ENCODE data around the gene RLN1.
"Not testable (repeated sequence)": the region's sequence is repeated elsewhere in the genome, so short reads cannot be mapped to it uniquely, and the experiment has no call there.

The RLN1 gene

GRCh38 chr9:5338992-5339981 lies at the start of gene RLN1:
Gene RLN1, minus strand, starts transcription at chr9:5339876. Its CDS starts 130 bp downstream, at chr9:5339746.
- DNase-seq (ENCODE audit: low spot score), result not testable (repeated sequence)

- no peak for DNase-seq (ENCODE audit: low spot score)
Observed at GRCh38 chr9:5389109-5389732, 49.5 kb upstream of the RLN1 start.

- DNase-seq (ENCODE audit: low spot score), result no peak
Observed at GRCh38 chr9:5388026-5388819, 48.5 kb upstream of the RLN1 start.

GRCh38 chr9:5384436-5384835 lies 44.8 kb upstream of the RLN1 start:
- no peak for DNase-seq (ENCODE audit: low spot score)

- DNase-seq (ENCODE audit: low spot score), result no peak
Observed at GRCh38 chr9:5382479-5382878, 42.8 kb upstream of the RLN1 start.

- DNase-seq (ENCODE audit: low spot score), result peak; percentile 86
Observed at GRCh38 chr9:5375790-5376477, 36.3 kb upstream of the RLN1 start.

- peak; percentile 23 for DNase-seq (ENCODE audit: low spot score)
Observed at GRCh38 chr9:5375091-5375490, 35.4 kb upstream of the RLN1 start.

- no peak for DNase-seq (ENCODE audit: low spot score)
Observed at GRCh38 chr9:5364294-5365024, 24.8 kb upstream of the RLN1 start.

GRCh38 chr9:5361326-5362010 lies 21.8 kb upstream of the RLN1 start:
- DNase-seq (ENCODE audit: low spot score), result no peak

- DNase-seq (ENCODE audit: low spot score), result no peak
Observed at GRCh38 chr9:5360341-5360740, 20.7 kb upstream of the RLN1 start.

GRCh38 chr9:5357431-5358105 lies 17.9 kb upstream of the RLN1 start:
- no peak for DNase-seq (ENCODE audit: low spot score)

GRCh38 chr9:5355817-5356216 lies 16.1 kb upstream of the RLN1 start:
- DNase-seq (ENCODE audit: low spot score), result no peak

- no peak for DNase-seq (ENCODE audit: low spot score)
Observed at GRCh38 chr9:5355226-5355625, 15.6 kb upstream of the RLN1 start.

- no peak for DNase-seq (ENCODE audit: low spot score)
Observed at GRCh38 chr9:5354184-5354583, 14.5 kb upstream of the RLN1 start.

- no peak for DNase-seq (ENCODE audit: low spot score)
Observed at GRCh38 chr9:5352637-5353248, 13.1 kb upstream of the RLN1 start.

- DNase-seq (ENCODE audit: low spot score), result no peak
Observed at GRCh38 chr9:5336688-5337087, 3.0 kb downstream of the RLN1 start.

- DNase-seq (ENCODE audit: low spot score), result not testable (repeated sequence)
Observed at GRCh38 chr9:5331276-5331675, 8.4 kb downstream of the RLN1 start.

- no peak for DNase-seq (ENCODE audit: low spot score)
Observed at GRCh38 chr9:5326893-5327548, 12.7 kb downstream of the RLN1 start.

- no peak for DNase-seq (ENCODE audit: low spot score)
Observed at GRCh38 chr9:5326187-5326586, 13.5 kb downstream of the RLN1 start.

Measured in kidney capillary endothelial cell (primary cell).